Coronary artery (tissue), 2 donors: Measurements from ENCODE around the gene USP20.

Experiments
- DNase-seq: peaks from one replicate; pipeline ENCODE4 v3.0.0-alpha.2; 2017; ENCODE audit warnings: low spot score
- H3K27ac ChIP-seq, 2 donors: fragments of 200-600 bp; sonication (generic); one replicate each; pipeline ENCODE4 v1.5.1; 2016 to 2019
- H3K4me3 ChIP-seq: fragments of 200-600 bp; sonication (generic); 2 replicates; pipeline ENCODE4 v1.5.1; 2016; ENCODE audit warnings: mild to moderate bottlenecking, moderate library complexity
- TF ChIP-seq, protein P1 (sequence below): fragments of 200-600 bp; sonication (generic); IDR thresholded peaks from one replicate; pipeline ENCODE4 v1.5.1; 2019; ENCODE audit warnings: antibody characterized with exemption

USP20 gene

DNA sequence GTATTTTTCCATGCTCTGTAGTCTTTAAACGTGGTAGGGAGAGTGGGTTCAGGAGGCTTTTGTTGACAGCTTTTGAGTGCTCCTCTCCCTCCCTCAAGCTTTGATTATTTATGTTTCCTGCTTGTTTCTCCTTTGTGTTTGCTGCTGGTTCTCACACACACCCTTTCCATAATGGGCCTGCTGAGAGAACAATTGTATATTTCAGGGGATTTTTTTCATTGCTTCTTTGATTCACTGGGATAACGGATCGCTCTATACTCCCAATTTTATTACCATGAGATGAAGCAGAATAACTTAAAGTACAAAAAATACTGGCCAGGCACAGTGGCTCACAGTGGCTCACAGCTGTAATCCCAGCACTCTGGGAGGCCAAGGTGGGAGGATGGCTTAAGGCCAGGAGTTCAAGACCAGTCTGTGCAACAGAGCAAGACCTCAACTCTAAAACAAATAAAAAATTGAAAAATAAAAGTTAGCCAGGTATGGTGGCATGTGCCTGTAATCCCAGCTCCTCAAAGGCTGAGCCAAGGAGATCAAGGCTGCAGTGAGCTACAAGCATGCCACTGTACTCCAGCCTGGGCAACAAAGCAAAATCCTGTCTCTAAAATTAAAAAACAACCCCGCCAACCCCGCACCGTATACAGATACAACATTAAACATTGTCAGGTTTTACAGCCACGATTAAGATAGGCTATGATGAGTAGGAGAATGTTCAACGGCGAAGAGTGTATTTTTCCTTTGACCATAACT lies 66.9 kb downstream of the USP20 start:
- TF ChIP-seq, protein P1, sequence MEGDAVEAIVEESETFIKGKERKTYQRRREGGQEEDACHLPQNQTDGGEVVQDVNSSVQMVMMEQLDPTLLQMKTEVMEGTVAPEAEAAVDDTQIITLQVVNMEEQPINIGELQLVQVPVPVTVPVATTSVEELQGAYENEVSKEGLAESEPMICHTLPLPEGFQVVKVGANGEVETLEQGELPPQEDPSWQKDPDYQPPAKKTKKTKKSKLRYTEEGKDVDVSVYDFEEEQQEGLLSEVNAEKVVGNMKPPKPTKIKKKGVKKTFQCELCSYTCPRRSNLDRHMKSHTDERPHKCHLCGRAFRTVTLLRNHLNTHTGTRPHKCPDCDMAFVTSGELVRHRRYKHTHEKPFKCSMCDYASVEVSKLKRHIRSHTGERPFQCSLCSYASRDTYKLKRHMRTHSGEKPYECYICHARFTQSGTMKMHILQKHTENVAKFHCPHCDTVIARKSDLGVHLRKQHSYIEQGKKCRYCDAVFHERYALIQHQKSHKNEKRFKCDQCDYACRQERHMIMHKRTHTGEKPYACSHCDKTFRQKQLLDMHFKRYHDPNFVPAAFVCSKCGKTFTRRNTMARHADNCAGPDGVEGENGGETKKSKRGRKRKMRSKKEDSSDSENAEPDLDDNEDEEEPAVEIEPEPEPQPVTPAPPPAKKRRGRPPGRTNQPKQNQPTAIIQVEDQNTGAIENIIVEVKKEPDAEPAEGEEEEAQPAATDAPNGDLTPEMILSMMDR: no peak
- no peak overlapping the region for H3K4me3 ChIP-seq
- H3K27ac ChIP-seq: no peak overlapping the region
- DNase-seq: no peak

DNA sequence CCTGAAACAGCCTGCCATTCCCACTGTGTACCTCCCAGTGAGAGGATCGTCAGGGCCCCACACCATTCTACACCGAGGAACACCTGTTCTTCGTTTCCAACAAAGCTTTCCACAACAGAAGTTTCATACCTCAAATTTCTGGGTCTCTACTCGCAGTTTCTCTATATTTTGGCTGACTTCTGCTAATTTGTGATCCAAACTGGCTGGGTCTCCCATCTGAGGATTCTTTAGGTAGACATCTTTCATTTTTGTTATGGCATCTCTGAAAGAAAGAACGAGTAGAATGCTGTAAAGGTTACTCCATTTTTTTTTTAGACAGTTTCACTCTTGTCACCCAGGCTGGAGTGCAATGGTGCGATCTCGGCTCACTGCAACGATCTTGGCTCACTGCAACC lies 67.5 kb downstream of the USP20 start:
- TF ChIP-seq, protein P1: no peak
- no peak overlapping the region for H3K4me3 ChIP-seq
- DNase-seq: no peak
- H3K27ac ChIP-seq: no peak overlapping the region

DNA sequence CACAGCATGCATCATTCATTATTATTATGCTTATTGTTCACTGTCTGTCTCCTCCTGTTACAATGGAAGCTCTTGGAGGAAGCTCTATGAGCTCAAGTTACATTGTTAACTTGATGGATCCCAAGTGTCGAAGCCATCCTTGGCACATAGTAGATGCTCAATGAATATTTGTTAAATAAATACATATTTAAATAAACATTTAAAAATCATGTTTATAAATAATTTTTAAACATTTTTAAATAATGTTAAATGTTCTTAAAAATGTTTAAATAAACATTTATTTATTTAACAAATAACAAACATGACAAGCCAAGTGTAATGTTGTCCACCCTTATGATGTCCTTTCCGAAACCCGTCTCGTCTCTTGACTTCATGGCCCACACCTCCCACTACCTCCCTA lies 69.5 kb downstream of the USP20 start:
- no peak for DNase-seq
- Histone ChIP-seq H3K4me3 (no peak overlapping the region), H3K27ac (no peak overlapping the region)
- TF ChIP-seq, protein P1: no peak

DNA sequence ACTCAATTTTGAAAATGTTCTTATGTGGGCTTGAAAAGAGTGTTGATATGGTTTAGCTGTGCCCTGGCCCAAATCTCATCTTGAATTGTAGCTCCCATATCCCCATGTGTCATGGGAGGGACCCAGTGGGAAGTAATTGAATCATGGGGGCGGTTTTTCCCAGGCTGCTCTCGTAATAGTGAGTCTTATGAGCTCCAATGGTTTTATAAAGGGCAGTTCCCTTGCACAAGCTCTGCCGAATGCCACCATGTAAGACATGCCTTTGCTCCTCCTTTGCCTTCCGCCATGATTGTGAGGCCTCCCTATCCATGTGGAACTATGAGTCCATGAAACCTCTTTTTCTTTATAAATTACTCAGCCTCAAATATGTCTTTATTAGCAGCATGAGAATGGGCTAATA lies 71.0 kb downstream of the USP20 start:
- Histone ChIP-seq H3K27ac (no peak overlapping the region), H3K4me3 (no peak overlapping the region)
- DNase-seq: no peak
- TF ChIP-seq, protein P1: no peak

DNA sequence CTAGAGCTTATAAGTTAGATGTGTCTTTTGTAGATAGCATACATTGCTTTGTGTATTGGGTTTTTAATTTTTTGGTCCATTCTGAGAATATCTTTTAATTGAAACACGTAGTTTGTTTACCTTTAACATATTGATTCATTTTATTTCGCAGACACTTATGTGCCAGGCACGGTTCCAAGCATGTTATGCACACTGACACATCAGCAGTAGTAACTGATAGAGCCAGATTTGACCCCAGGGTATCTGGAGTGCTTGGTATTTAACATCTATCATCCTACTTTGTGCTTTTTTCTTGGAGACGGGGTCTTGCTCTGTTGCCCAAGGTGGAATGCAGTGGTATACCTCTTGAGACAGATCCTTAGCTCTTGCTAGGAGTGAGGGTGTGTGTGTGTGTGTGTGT lies 71.9 kb downstream of the USP20 start:
- TF ChIP-seq, protein P1: no peak
- Histone ChIP-seq H3K4me3 (no peak overlapping the region), H3K27ac (no peak overlapping the region)
- no peak for DNase-seq

DNA sequence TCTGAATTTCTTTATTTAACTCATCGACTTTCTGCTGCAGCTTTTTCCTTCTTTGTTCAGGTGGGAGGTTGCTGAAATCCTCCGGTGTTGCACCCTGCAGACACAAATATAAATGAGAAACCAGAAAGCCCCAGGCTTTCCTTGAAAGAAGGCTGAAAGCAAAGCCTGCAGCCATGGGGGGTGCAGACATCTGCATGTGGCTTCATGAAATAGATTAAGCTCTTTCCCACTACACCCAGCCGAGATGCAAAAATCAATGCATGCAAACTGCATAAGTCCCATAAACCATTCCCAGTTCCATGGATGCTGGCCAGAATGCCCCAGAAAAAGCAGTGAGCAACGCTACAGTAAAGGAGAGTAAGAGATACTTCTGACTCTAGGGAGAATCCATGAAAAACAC lies 73.6 kb downstream of the USP20 start:
- Histone ChIP-seq H3K4me3 (no peak overlapping the region), H3K27ac (no peak overlapping the region)
- no peak for DNase-seq

DNA sequence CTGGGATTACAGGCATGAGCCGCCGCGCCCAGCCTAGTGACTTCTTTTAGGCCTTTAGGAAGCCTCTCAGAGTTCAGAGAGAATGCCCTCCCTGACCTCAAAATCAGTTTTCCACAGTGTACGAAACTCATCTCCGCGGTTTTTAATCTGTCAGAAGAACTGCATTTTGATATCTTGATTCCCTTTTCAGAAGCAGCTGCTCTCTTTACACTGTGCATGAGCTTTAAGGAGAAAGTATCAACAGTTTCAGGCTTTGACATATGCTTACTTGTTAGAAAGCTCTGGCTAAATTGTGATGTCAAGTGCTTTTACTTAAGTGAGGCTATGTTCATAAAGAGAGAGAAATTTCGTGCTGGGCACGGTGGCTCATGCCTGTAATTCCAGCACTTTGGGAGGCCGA lies 74.6 kb downstream of the USP20 start:
- H3K27ac ChIP-seq: no peak overlapping the region
- TF ChIP-seq, protein P1: no peak
- no peak overlapping the region for H3K4me3 ChIP-seq
- DNase-seq: no peak

More for the DNA sequence above, 73.6 kb downstream of the USP20 start:
- TF ChIP-seq, protein P1: no peak
